ENCODE data around the gene STK32B.

The STK32B gene

DNA sequence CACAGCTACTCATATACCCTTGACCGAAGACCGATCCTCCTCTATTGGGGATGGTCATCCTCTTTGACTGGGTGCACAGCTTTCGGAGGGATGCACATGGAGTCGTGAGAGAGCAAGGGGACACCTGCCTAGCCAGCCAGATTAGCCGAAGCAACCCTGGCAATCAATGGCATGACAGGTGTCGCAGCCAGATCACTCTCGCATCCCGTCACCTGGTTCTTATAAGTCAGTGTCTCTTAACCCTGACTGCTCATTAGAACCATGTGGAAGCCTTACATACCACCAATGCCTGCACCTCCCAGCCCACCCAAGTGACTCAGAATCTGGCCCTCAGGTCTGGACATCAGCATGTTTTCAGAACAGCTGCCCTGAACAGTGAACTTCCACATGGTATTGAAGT is 407.4 kb downstream of the STK32B start:
- no peak for DNase-seq

DNA sequence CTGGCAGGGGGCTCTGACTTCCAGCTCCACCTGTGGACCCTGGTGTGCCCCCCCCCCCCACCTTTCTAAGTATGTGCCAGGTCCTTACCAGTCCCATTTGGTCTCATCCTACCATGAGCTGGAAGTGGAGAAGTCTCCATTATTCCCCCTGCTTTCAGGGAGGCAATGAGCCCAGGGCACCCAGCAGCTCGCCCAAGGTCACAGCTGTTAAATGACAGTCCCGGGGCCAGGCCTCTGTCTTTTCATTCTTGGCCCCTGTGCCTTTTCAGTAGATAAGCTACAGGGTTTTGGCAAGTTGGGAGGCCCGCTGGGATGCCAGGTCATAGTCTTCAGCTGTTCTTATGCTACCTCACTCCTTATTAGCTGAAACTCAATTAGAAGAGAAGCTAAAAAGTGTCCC is 408.0 kb downstream of the STK32B start:
- DNase-seq, result no peak

DNA sequence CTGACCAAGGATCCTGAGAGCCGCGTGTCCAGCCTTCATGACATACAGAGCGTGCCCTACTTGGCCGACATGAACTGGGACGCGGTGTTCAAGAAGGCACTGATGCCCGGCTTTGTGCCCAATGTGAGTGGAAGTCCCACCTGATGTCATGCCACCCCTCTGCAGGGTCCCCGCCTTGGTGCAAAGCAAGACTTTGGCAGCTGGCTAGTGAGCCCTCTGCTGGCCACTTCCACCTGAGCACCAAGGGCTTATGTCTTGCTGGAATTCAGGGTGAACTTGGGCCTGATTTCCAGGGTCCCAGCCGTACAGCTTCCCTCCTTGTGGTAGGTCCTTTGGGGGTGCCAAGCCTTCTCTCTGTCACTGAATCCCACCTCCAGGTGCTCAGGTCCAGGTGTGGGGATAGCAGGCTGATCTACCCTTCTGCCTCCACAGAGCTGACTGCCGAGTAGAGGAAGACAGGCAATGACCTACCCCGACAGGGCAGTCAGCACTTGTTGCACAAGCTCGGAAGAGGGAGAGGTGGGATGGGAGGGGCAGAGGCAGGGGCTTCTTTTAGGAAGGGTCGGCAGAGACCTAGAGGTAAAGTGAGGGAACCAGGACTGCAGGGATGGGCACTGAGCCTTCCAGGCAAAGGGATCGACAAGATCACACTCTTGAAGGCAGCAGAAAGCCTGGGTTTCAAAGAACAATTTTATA is 409.0 kb downstream of the STK32B start:
- DNase-seq, result no peak

DNA sequence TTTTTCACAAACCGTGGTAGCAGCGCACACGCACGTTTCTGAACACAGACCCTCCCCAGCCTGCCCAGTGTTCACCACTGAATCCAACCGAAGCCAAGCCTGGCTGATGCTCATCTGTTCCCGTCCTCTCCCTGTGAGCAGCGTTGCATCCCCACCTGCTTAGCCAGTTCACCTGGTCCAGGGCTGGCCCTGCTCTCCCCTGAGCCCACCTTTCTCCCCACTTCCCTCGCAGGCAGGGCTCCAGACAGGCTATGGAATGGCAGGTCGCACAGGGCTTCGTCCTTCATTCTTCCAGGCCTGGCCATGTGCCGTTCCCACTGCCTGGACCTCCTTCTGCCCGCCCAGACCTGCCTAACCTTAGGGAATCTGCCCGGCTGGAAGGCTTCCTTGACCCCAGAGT is 410.2 kb downstream of the STK32B start:
- DNase-seq, result no peak

DNA sequence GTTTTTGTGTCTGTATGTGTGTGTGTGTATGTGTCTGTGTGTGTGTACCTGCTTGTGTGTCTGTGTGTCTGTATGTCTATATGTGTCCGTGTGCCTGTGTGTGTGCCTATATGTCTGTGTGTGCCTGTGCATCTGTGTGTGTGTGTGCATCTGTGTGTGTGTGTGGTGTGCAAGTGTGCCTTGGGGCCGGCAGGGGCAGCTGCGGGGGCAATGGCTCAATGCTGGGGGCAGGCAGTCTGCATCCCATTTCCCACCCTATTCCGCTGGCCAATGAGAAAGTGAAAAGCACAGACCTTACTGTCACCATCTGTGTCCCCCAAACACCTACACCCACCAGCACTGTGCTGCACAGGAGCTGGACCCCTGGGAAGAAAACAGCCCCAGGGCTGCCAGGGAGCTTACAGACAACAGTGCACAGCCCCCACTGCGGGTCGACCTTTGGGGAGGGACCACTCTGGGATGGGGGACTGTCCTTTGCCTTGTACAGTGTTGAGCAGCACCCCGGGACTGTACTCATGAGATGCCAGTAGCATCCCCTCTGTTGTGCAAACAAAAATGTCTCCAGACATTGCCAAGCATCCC is 411.1 kb downstream of the STK32B start:
- DNase-seq, result no peak

DNA sequence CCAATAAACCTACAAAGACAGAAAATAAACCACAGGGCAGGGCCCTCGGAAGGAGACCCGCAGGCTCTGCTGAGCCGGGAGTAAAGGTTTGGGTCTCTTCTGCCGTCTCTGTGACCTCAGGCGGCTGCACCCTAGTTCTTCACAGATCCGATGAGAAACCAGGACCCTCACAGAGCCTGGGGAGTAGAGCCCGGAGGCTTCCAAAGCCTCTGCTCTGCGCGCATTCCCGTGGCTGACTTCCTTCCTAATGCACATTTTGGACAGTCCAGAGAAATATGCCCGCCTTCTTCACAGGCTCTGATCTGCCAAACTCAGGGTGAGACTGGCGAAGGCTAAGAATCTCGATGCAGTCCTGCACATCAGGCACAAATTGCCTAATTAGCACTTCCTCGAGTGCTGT is 411.6 kb downstream of the STK32B start:
- no peak for DNase-seq

DNA sequence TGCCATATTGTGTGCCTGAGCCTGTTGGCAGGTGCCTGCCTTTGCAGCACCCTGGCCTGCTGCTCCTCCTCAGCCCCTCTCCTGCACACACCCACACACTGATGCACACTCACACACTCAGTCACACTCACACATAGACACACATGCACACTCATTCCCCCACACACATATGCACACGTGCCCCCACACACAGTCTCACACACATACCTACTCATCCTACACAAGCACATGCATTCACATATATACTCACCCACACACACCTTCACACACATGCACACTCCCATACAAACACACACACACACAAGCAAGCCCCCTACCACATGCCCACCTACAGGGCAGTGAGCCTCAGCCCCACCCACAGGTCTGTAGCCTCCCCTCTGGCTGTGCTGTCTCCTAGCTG is 412.1 kb downstream of the STK32B start:
- DNase-seq, result no peak

DNA sequence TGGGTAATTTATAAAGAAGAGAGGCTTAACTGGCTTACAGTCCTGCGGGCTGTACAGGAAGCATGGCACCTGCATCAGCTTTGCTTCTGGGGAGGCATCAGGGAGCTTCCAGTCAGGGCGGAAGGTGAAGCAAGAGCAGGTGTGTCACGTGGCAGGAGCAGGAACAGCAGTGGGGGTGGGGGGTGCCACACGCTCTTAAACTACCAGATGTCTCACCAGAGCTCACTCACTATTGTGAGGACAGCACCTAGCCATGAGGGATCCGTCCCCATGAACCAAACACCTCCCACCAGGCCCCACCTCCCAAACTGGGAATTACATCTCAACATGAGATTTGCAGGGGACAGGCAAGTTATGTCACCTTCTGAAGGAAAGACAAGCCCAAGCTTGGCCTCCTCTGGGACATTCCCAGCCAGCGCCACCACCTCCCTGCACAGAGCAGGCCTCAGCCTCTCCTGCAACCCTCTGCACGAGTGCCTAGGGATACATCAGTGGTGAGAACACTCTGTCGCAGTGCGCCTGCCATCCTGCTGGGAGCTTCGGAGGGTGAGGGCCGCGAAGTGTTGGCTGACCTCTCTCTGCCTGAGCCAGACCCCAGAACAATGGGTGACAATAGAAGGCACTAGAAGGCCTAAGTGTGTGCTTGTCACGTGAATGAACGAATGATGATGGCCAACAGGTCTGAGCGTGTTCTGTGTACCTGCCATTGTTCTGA is 412.8 kb downstream of the STK32B start:
- no peak for DNase-seq

DNA sequence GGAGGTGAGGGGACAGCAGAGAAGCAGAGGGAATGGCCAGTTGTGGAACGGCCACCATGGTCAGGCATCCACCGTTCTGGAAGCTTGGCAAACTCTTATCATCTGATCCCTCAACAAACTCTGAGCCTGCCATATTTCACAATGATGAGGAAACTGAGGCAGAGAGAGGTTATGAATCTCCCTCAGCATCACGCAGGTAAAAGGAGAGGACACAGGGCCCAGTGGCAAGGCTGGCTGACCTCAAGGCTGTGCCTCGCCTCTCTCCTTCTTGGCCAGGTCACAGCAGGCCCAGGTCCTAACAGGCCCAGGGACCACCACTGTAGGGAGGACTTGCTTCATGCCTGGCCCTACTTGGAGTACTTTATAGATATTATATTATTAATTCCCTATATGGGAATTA is 414.2 kb downstream of the STK32B start:
- DNase-seq, result no peak

DNA sequence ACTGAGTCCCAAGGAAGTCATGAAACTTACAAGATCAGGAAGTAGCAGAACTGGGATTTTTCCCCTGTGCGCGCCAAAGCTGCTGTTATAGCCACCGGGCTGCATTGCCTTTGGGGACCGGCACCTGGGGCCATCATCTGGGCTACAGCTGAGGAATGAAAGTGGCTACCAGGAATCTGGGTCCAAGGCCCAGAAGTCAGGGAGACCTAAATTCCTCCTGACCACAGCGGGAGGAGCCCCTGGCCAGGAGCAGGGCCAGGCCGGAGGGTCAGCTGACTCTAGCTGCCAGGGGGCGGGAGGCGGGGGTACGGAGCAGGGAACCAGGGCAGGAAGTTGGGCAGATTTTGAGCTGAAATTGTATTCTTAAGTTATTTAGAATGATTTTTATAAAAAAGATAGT is 414.7 kb downstream of the STK32B start:
- DNase-seq, result no peak

DNA sequence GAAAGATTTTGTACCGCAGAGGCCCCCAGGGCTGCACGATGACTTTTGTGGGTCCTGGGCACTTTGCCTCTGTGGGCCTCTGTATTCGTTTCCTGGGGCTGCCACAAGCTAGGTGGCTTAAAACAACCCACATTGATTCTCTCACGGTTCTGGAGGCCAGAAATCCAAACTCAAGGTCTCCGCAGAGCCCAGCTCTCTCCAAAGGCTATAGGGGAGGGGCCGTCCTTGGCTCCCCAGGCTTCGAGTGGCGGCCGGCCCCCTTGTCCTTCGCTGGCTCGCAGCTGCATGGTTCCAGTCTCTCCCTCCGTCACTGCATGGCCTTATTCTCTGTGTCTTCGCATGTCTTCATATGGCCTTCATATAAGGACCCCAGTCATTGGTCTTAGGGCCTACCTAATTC is 415.8 kb downstream of the STK32B start:
- DNase-seq, result no peak

DNA sequence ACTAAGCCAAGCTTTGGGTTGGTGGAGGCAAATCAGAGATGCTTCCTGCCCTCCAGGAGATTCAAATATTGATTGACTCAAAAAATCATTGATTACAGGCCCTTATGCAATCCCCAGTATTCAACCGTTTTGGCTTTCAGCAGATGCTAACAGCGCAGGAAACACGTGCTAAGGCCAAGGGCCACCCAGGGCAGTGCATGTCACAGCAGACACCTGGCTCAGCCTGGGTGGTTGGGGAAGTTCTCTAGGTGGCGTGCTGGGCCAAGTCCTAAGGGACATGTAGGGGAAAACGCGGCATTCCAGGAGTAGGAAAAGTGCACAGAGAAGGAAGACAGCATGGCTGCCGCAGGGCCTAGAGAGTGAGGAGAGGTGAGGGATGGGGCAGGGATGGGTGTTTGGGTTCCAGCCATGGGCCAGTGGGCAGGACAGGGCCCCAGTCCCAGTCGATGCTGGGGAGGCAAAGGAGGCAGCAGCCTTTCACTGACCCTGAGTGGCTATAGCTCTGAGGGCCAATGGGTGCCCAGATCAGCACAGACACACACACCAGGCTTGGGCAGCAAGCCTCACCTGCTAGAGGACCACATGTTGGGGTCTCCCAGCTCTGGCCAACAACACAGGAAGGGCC is 418.0 kb downstream of the STK32B start:
- DNase-seq, result no peak

DNA sequence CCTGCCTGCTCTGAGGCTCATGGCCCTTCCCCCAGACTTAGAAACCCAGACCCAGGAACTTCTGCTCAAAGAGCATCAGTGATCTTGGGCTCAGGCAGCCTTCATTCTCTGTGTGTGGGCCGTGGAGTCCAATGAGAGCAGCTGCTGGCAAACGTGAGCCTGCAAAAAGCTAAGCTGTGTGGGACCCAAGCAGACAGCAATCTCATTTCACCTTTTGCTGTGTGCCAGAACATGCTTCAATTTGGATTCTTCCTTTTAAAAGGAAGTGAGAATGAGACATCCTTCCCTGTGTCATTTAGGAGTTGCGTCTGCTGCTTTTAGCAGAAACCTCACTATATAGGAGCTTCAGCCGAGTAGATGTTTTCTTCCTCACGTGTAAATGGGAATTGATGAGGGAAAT is 418.6 kb downstream of the STK32B start:
- DNase-seq, result no peak

DNA sequence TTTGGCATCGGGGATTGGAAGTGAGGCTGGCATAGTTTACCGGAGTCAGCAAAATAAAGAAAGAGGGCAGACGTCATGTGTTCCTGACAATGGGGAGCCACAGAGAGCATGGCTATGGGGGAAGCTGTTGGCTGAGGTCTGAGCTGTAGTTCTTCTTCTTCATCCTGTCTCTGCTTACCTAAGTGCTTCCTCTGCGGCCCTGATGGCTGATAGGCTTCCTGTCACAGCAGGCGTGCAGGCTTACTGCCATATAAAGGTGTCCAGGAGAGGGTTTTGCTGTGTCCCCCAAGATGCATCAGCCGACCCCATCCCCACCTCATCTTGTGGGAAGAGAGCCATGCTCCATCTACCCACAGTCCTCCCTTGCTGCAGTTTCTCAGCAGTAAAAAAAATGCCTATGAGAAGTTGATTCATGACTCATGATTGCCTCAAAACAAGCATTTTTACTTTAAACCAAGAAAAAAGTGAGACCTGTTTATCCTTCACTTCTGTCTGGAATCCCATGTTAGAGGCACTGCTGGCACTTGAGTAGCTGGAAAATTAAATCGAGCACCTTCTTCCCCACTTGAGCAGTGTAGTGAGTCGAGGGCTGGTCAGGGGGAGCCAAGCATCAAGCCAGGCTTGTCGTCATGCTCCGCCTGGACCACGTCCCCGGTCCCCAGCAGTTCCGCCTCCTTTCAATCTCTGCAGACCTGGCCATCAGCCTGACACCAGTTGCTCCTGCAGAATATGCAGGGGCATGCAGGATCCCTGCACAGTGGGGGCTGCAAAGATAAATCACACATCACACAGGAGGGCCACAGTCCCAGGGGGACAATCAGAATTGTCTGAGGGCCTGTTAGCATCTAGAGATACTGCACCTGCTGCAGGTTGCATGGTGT is 419.3 kb downstream of the STK32B start:
- no peak for DNase-seq

DNA sequence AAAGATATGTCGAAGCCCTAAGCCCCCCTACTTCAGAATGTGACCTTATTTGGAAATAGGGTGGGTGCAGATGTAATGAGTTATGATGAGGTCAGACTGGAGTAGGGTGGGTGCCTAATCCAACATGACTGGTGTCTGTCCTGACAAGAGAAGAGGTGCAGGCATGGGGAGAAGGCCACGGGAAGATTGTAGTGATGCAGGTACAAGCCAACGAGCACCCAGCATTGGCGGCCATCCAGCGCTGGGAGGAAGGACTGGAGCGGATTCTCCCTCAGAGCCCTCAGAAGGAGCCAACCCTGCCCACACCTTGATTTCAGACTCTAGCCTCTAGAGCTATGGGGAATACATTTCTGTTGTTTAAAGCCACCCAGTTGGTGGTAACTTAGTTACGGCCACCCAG is 419.9 kb downstream of the STK32B start:
- DNase-seq, result no peak

DNA sequence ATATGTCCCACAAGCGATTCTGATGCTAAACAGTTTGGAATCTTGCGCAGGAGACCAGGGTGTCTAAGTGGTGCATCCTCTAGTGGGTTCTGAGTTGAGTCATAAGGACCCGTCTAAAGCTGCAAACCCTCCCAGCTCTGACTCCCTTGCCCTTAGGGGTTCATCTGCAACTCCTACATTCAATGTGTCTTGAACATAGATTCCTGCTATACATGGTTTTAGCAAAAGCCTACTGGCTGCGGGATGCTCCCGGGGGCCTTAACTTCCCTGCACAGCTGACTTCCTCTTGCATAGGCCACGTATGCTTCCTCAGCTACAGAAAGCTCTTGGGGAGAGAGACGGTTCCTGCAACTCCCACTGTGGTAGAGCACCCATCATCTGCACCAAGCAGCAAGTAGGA is 420.4 kb downstream of the STK32B start:
- DNase-seq, result no peak

DNA sequence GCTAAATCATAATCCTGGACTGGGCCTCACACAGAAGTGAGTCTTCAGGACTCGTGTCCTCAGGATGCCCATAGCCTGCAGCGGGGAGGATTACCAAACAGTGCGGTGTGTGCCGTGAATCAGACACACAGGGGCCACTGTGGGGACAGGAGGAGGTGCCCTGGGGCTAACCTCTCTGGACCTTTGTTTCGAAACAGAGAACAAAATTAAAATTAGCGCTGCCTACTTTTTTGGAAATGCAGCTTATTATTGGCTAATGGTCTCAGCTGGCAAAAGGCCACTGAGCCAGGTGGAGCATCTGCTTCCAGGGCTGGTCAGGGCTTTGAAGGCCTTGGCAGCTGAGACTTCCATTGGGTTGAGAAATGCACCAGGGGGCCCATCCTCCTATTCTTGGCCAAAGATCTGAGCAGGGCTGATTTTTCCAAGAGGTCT is 420.9 kb downstream of the STK32B start:
- DNase-seq, result no peak

DNA sequence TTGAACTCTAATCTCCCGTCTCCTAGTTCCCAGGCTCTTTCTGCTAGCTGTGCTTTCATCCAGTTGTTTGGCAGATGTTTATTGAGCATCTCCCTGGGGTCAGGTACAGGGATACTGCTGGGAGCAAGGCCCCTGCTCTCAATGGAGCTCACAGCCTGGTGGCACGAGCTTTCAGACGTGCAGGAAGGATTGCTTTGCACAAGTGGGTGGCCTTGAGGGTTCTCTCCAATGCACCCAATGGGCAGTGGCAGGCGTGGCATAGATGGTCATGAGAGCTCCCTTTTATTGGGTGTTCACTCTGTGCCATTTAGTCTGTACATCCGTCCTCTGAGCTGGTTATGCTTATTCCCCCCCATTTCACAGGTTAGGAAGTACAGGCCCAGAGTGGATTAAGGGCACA is 421.8 kb downstream of the STK32B start:
- DNase-seq, result no peak

DNA sequence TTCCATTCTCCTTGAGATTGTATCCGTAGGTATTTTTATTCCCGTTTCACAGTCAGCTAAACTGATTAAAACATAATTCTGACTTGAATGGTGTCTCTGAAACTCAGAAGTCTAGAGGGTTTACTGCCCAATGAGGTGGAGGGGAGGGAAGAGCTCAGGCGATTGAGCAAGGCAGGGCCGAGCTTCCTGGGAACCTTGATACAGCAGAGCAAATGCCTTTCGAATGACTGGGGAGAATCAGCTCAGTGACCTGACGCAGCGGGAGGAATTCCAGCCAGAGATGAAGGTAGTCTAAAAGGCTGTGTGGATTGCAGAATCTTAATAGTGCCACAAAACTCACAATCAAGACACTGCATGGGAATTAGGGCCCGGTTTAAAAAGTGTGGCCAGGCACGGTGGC is 423.5 kb downstream of the STK32B start:
- no peak for DNase-seq

DNA sequence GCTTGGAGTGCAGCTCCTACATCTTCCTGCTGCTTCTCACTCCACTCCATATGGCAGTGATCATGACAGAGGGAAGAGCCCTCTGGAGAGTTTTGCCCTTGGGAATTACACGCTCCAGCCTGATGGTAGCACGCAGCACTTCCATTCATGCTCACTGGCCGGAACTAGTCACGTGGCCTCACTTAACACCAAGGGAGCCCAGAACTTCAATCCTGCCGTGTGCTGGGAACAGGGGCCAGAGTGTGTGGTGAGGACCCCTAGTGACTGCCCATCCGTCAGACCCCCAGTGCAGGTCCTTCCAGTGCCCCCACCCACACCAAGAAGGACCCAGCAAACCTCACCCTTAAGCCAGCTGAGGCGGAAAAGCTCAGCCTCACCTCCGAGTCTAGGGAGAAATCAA is 426.3 kb downstream of the STK32B start:
- DNase-seq, result no peak

DNA sequence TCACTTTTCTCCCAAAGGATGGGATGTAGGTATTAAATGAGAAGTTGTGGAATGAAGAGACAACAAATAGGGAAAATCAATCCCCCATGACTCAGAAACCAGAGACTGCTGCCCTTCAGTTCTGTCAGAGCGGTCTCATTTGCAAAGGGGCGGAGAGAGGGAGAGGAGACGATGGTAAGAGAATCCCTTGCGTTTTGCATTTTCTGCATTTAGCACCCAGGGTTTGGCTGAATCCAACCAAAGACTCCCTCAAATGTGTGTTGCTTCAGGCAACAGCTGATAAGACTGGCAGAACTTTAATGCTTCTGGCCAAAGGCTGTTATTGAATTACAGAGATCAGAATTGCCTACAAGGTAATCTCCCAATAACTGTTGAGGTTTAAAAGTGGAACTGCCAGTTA is 426.9 kb downstream of the STK32B start:
- no peak for DNase-seq

DNA sequence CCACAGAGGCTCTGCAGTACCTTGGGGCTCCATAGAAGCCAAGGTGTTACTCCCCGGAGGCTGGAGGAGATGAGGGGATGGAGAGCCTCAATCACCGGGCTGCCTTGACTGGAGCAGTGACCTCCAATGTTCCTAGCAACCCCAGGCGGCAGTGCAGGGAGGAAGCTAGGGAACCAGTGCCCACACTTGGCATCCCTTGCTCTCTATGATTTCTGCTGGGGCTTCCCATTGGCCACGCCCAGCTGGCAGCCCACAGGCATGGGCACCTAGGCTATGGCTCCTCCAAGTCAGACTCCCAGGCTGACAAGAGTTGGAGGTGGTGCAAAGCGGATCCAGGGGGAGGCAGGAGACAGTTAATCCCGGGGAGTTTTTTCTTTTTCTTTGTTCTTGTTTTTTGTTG is 427.4 kb downstream of the STK32B start:
- DNase-seq, result no peak

DNA sequence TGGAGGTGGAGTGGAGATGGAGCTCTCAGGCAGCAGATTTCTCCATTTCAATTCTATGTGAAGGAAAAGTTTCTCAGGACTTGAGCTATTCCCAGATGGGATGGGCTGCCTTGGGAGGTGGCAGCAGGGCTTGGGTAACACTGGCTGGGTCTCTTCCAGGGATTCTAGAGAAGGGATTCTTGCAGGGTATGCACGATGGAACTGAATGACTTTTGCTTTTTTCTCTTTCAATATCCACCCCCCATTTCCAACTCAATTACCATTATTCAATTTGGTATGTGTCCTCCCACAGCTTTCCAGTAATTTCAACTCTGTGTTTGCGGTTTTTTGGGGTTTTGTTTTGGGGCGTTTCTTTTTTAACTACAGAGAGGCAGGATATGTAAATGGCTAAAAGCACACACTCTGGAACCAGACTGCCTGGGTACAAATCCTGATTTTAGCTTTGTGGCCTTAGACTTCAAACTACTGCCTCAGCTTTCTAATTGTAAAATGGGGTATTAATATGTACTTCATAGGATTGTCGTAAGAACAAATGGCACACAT is 428.3 kb downstream of the STK32B start:
- no peak for DNase-seq

Measured in MV-4-11 (cell line).